IPS-NIHi11 (cell line): ENCODE data around the gene ILK.

Experiments
- DNase-seq: peaks from one replicate; pipeline ENCODE4 v3.0.0; 2012; ENCODE audit warnings: mixed read lengths, low spot score

ILK gene

GRCh38 chr11:6606471-6607189 lies 3.1 kb downstream of the ILK start:
- peak; percentile 91 for DNase-seq

GRCh38 chr11:6607190-6607795 lies 3.7 kb downstream of the ILK start:
- no peak for DNase-seq

- no peak for DNase-seq
Measured at GRCh38 chr11:6608011-6608410, 4.4 kb downstream of the ILK start.

- DNase-seq = no peak
Measured at GRCh38 chr11:6608726-6609501, 5.3 kb downstream of the ILK start.

- no peak for DNase-seq
Measured at GRCh38 chr11:6609502-6610015, 6.0 kb downstream of the ILK start.

- no peak for DNase-seq
Measured at GRCh38 chr11:6610591-6610990, 7.0 kb downstream of the ILK start.

- no peak for DNase-seq
Measured at GRCh38 chr11:6611092-6611962, 7.8 kb downstream of the ILK start.

- DNase-seq = no peak
Measured at GRCh38 chr11:6611963-6612212, 8.3 kb downstream of the ILK start.

GRCh38 chr11:6612213-6613041 lies 8.9 kb downstream of the ILK start, which contains the start of gene TAF10:
TAF10 (minus strand) TSS chr11:6612216; CDS start chr11:6612189, 27 bp downstream.
- peak; percentile 89 for DNase-seq

GRCh38 chr11:6613496-6613895 lies 9.9 kb downstream of the ILK start:
- no peak for DNase-seq

GRCh38 chr11:6614446-6614845 lies 10.9 kb downstream of the ILK start:
- no peak for DNase-seq

GRCh38 chr11:6615046-6615445 lies 11.5 kb downstream of the ILK start:
- no peak for DNase-seq

- DNase-seq = no peak
Measured at GRCh38 chr11:6615882-6616585, 12.5 kb downstream of the ILK start.

- no peak for DNase-seq
Measured at GRCh38 chr11:6616596-6617250, 13.1 kb downstream of the ILK start.

- DNase-seq = no peak
Measured at GRCh38 chr11:6617315-6617781, 13.8 kb downstream of the ILK start.

- DNase-seq = no peak
Measured at GRCh38 chr11:6618117-6619003, 14.8 kb downstream of the ILK start.

- peak; percentile 99 for DNase-seq
Measured at GRCh38 chr11:6619004-6619745, 15.6 kb downstream of the ILK start, which contains the start of gene TPP1. TPP1 (minus strand) TSS chr11:6619422; CDS start chr11:6619400, 22 bp downstream.

- no peak for DNase-seq
Measured at GRCh38 chr11:6620636-6621035, 17.1 kb downstream of the ILK start.
